GM18526 (cell line): ENCODE results near the gene KAT2B.
A peak's percentile ranks its signal among the peaks of the same experiment; 100 is the strongest.

Source experiments
- POLR2A ChIP-seq: IDR thresholded peaks from 3 replicates; pipeline ENCODE4 v1.6.1; 2011; ENCODE audit not compliant: insufficient read length; ENCODE audit errors: extremely low read depth

The KAT2B gene

GRCh38 chr3:20039765-20040547, at the start of gene KAT2B:
TSS of gene KAT2B (plus strand) at chr3:20040446. CDS start at chr3:20040478, 32 bp downstream.
- peak; percentile 38 for TF ChIP-seq POLR2A

GRCh38 chr3:19994796-19995195, 45.5 kb upstream of the KAT2B start:
- no peak for TF ChIP-seq POLR2A

- TF ChIP-seq POLR2A, result no peak
Observed at GRCh38 chr3:19997502-19997901, 42.7 kb upstream of the KAT2B start.

- no peak for TF ChIP-seq POLR2A
Observed at GRCh38 chr3:20001932-20002331, 38.3 kb upstream of the KAT2B start.

GRCh38 chr3:20007960-20008359, 32.3 kb upstream of the KAT2B start:
- no peak for TF ChIP-seq POLR2A

- TF ChIP-seq POLR2A, result no peak
Observed at GRCh38 chr3:20008646-20009045, 31.6 kb upstream of the KAT2B start.

GRCh38 chr3:20012164-20012563, 28.1 kb upstream of the KAT2B start, which contains the start of gene PP2D1:
TSS of gene PP2D1 (minus strand) at chr3:20012264. CDS start at chr3:20012072, 192 bp downstream.
- no peak for TF ChIP-seq POLR2A

- TF ChIP-seq POLR2A, result no peak
Observed at GRCh38 chr3:20013396-20013795, 26.9 kb upstream of the KAT2B start.

GRCh38 chr3:20015525-20015924, 24.7 kb upstream of the KAT2B start:
- TF ChIP-seq POLR2A, result no peak

- TF ChIP-seq POLR2A, result no peak
Observed at GRCh38 chr3:20022954-20023622, 17.2 kb upstream of the KAT2B start.

- TF ChIP-seq POLR2A, result no peak
Observed at GRCh38 chr3:20023623-20024405, 16.4 kb upstream of the KAT2B start.

GRCh38 chr3:20027136-20027535, 13.1 kb upstream of the KAT2B start:
- no peak for TF ChIP-seq POLR2A

GRCh38 chr3:20028905-20029331, 11.3 kb upstream of the KAT2B start:
- no peak for TF ChIP-seq POLR2A

- no peak for TF ChIP-seq POLR2A
Observed at GRCh38 chr3:20035019-20035418, 5.2 kb upstream of the KAT2B start.

GRCh38 chr3:20037255-20037996, 2.8 kb upstream of the KAT2B start:
- TF ChIP-seq POLR2A, result no peak
